Thyroid gland (tissue), 4 donors: ENCODE measurements around the gene RAB13. TPM values are rescaled to one million over a fixed set of nuclear protein-coding genes. Genes with fewer than 3 reads are reported as not detected.
A peak's percentile ranks its signal among the peaks of the same experiment; 100 is the strongest.

Experiments used
- DNase-seq, 2 donors: peaks; one replicate each; pipeline ENCODE4 v3.0.0-alpha.2; 2019
- H3K27ac ChIP-seq, 3 donors: fragments of 200-600 bp; sonication (generic); 1 replicate in 2 of 3; 2 replicates in 1 of 3; pipeline ENCODE4 v1.5.1; 2016 to 2019; ENCODE audit warnings: mild to moderate bottlenecking in 1 of 3, moderate library complexity in 1 of 3
- H3K27me3 ChIP-seq: fragments of 200-600 bp; sonication (generic); one replicate; pipeline ENCODE4 v1.5.1; 2019
- H3K36me3 ChIP-seq, 2 donors: fragments of 200-600 bp; sonication (generic); one replicate each; pipeline ENCODE4 v1.5.1; 2016 to 2019
- H3K4me1 ChIP-seq, 2 donors: fragments of 200-600 bp; sonication (generic); one replicate each; pipeline ENCODE4 v1.5.1; 2017 to 2019
- H3K4me3 ChIP-seq, 3 donors: fragments of 200-600 bp; sonication (generic); replicated peaks in 1 of 3; 1 replicate in 2 of 3; 2 replicates in 1 of 3; pipeline ENCODE4 v1.5.1; 2016; ENCODE audit warnings: mild to moderate bottlenecking in 1 of 3
- H3K9me3 ChIP-seq: fragments of 200-600 bp; sonication (generic); one replicate; pipeline ENCODE4 v1.5.1; 2017
- POLR2A ChIP-seq, 2 donors: fragments of 450-650 bp; IDR thresholded peaks; one replicate each; pipeline ENCODE4 v1.6.1; 2017; ENCODE audit warnings: antibody characterized with exemption in 2 of 2, mild to moderate bottlenecking in 2 of 2, moderate library complexity in 1 of 2
- WGBS, 2 donors: methylation state at CpG; one replicate each; pipeline ENCODE4 v1.1.5; 2017; 5-methylcytosine and 5-hydroxymethylcytosine counted together
- intact Hi-C: fragments of 100-400 bp; cut with DNase I; formaldehyde crosslinking; loops from one replicate; pipeline ENCODE4 v1.15.1; 2023
- total RNA-seq, 4 donors: library from RNA; depleted of rRNA; stranded (reverse); fragments of >200 nt; gene quantifications; one replicate each; pipeline ENCODE4 v1.2.3, GENCODE V29; 2016
- TF ChIP-seq, protein P1 (sequence below), 6 experiments: fragments of 200-600 bp in 3 of 6; fragments of 450-650 bp in 3 of 6; sonication (generic) in 3 of 6; IDR thresholded peaks; one replicate each; pipeline ENCODE4 v1.5.1; 2016 to 2019; ENCODE audit warnings: antibody characterized with exemption in 6 of 6, mild to moderate bottlenecking in 2 of 6, inconsistent platforms in 1 of 6, moderate library complexity in 1 of 6

Gene RAB13
- total RNA-seq, 4 donors from 2014 or later, result 30.6 to 48.2 (median 38.1) TPM

DNA sequence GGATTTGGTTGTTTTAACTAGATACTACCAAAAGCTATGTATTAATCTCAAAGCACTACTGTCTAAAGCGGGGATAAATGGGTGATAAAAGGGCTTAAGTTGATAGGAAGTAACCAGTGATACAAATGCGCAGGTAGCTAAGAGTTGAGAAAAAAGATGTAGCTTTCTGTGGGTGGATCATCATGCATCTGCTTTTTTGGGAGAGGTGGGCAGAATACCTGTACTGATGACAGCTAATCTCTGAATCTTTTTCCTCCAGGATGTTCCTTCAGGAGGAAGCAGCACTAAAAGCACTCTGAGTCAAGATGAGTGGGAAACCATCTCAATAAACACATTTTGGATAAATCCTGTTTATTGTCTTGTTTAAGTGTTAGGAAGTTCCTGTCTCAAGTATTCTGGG is 5.7 kb upstream of the RAB13 start:
- H3K36me3 ChIP-seq, result peaks cover 29 to 30% of the 10 kb centered on the region in 2 donors
- intact Hi-C loops, result no loop called here

DNA sequence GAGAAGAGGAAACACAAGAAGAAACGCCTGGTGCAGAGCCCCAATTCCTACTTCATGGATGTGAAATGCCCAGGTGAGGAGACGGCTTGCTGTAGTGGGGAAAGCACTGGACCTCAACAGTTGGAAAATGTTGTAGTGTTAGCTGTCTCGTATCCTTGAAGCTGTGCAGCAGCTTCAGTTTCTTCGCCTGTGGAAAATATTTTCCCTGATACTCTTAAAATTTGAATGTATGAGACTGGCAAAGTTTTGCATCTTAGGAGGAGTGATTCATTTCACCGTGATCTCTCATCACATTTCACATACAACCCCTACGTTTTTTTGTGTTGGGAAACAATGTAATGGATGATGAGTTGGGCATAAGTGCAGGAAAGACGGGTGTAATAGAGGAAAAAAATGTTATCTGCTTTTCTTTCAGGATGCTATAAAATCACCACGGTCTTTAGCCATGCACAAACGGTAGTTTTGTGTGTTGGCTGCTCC is 5.1 kb upstream of the RAB13 start:
- no peak for TF ChIP-seq POLR2A (IDR thresholded peaks at IDR 0.05)
- TF ChIP-seq, protein P1, sequence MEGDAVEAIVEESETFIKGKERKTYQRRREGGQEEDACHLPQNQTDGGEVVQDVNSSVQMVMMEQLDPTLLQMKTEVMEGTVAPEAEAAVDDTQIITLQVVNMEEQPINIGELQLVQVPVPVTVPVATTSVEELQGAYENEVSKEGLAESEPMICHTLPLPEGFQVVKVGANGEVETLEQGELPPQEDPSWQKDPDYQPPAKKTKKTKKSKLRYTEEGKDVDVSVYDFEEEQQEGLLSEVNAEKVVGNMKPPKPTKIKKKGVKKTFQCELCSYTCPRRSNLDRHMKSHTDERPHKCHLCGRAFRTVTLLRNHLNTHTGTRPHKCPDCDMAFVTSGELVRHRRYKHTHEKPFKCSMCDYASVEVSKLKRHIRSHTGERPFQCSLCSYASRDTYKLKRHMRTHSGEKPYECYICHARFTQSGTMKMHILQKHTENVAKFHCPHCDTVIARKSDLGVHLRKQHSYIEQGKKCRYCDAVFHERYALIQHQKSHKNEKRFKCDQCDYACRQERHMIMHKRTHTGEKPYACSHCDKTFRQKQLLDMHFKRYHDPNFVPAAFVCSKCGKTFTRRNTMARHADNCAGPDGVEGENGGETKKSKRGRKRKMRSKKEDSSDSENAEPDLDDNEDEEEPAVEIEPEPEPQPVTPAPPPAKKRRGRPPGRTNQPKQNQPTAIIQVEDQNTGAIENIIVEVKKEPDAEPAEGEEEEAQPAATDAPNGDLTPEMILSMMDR (IDR thresholded peaks at IDR 0.05), result no peak
- peak overlapping the region; percentile 81 to 92 (median 89) for H3K27ac ChIP-seq
- peak overlapping the region; percentile 68 to 100 (median 97) for H3K4me3 ChIP-seq
- no peaks in the 10 kb centered on the region for H3K27me3 ChIP-seq
- intact Hi-C loops, result no loop called here
- H3K36me3 ChIP-seq, result peaks cover 29 to 30% of the 10 kb centered on the region in 2 donors
- no peaks in the 10 kb centered on the region for H3K9me3 ChIP-seq
- WGBS, 2 donors, result 9 to 15% methylated on average over 9 of the region's 9 CpGs
- H3K4me1 ChIP-seq, result peaks cover 19 to 29% of the 10 kb centered on the region in 2 donors
- no peak for DNase-seq

More for the DNA sequence above, 5.7 kb upstream of the RAB13 start:
- Histone ChIP-seq H3K27ac (peak overlapping the region in 2 of 3 donors; percentile 81 to 89), H3K4me3 (peak overlapping the region in 1 of 3 donors; percentile 68), H3K9me3 (no peaks in the 10 kb centered on the region), H3K27me3 (no peaks in the 10 kb centered on the region), H3K4me1 (peaks cover 19 to 28% of the 10 kb centered on the region in 2 donors)
- no peak for DNase-seq
- WGBS, 2 donors, result 86 to 91% methylated on average over 2 of the region's 2 CpGs
- TF ChIP-seq, protein P1 (IDR thresholded peaks at IDR 0.05), result no peak
- no peak for TF ChIP-seq POLR2A (IDR thresholded peaks at IDR 0.05)

DNA sequence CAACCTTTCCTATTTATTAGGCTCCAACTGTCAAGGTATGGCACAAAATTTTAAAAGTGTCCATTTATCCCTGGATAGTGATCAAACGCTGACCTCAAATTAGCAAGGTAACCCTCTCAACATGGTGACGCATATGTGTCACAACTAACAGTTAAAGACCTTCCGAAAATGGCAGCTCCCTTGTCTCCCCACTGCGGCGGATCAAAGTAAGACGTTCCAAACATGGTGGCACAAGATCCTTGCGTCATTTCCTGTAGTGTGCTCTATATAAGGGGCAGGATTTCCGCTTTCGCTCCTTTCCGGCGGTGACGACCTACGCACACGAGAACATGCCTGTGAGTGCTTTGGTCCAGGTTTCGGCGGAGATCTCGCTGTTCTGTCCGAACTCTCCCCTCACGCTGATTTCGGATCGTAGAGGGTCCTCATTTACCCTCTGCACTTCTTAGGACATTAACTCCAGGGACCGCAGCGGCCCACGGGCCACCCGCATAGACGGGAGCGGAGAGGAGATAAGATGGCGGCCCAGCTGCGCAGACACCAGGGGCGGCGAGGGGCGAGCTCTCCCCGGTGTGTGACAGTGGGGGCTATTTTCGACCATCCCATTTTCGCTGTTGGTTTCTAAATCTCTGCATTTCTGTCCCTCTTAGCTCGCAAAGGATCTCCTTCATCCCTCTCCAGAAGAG is 4.5 kb upstream of the RAB13 start, which contains the start of gene RPS27:
TSS of gene RPS27 (plus strand) at position 295 of the 683 bp plus-strand sequence. CDS start at position 330, 35 bp downstream.
- no peaks in the 10 kb centered on the region for H3K27me3 ChIP-seq
- peaks cover 29 to 30% of the 10 kb centered on the region in 2 donors for H3K36me3 ChIP-seq
- 1% methylated on average over 36 of the region's 36 CpGs for WGBS, 2 donors
- no peaks in the 10 kb centered on the region for H3K9me3 ChIP-seq
- intact Hi-C loops, result no loop called here
- H3K4me1 ChIP-seq, result peaks cover 19 to 29% of the 10 kb centered on the region in 2 donors
- H3K4me3 ChIP-seq, result peak within 1 kb of the TSS; percentile 68 to 100 (median 97)
- peak; percentile 92 to 93 for DNase-seq
- peak; percentile 90 to 98 for TF ChIP-seq POLR2A (IDR thresholded peaks at IDR 0.05)
- TF ChIP-seq, protein P1 (IDR thresholded peaks at IDR 0.05), result no peak
- peak within 1 kb of the TSS; percentile 81 to 92 (median 89) for H3K27ac ChIP-seq

DNA sequence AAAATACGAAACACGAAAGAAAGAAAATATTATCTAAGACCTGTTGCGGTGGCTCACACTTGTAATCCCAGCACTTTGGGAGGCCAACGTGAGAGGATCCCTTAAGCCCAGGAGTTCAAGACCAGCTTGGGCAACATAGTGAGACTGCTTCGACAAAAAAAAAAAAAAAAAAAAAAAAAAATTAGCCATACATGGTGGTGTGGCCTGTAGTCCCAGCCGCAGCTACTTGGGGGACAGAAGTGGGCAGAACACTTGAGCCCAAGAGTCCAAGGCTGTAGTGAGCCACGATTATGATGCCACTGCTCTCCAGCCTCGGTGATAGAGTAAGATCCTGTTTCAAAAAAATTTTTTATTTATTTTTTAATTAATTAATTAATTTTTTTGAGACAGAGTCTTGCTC is 1.5 kb upstream of the RAB13 start:
- Histone ChIP-seq H3K9me3 (no peaks in the 10 kb centered on the region), H3K36me3 (peaks cover 9 to 15% of the 10 kb centered on the region in 2 donors), H3K27ac (peak overlapping the region in 1 of 3 donors; percentile 85), H3K4me3 (no peak overlapping the region), H3K4me1 (peaks cover 27 to 36% of the 10 kb centered on the region in 2 donors), H3K27me3 (no peaks in the 10 kb centered on the region)
- no peak for DNase-seq
- intact Hi-C loops, result loop anchor here (5.0 to 10.0 kb wide), 2 partner anchors 190 to 313 kb away; partner anchors contain the start of genes ILF2 and NPR1
- TF ChIP-seq POLR2A (IDR thresholded peaks at IDR 0.05), result no peak
- TF ChIP-seq, protein P1 (IDR thresholded peaks at IDR 0.05), result no peak
- 87 to 94% methylated on average over 8 of the region's 8 CpGs for WGBS, 2 donors
